GM18498 (cell line): Measurements from ENCODE around the gene CAPN7.
"Not testable (repeated sequence)": the region's sequence is repeated elsewhere in the genome, so short reads cannot be mapped to it uniquely, and the experiment has no call there.

Experiments used
- ATAC-seq: cut with Tn5 transposase; IDR thresholded peaks from one replicate; pipeline ENCODE4 v1.9.1; 2021; ENCODE audit warnings: mild to moderate bottlenecking, moderate library complexity; ENCODE audit not compliant: unreplicated experiment

CAPN7 gene

GRCh38 chr3:15205934-15206661 lies at the start of gene CAPN7:
Gene CAPN7, plus strand, starts transcription at chr3:15206246. Its CDS starts 250 bp downstream, at chr3:15206496.
- ATAC-seq = peak; percentile 91

DNA sequence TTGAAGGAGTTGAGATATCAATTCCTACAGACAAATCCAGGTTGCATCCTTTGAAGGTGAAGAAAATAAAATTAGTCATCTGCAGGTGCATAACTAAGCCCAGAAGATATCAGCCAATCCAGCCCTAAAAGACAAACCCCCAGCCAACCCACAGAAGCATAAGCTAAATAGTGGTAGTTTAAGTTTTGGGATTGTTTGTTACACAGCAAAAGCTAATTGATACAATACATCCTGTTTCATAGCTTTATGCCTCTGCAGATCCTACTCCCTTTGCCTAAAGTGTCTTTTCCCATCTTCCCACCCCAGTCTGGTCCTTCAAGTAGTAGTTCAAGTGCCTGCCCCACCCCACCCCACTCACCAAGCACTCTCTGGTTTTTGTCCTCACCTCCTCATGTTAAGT lies 48.6 kb upstream of the CAPN7 start:
- no peak for ATAC-seq

DNA sequence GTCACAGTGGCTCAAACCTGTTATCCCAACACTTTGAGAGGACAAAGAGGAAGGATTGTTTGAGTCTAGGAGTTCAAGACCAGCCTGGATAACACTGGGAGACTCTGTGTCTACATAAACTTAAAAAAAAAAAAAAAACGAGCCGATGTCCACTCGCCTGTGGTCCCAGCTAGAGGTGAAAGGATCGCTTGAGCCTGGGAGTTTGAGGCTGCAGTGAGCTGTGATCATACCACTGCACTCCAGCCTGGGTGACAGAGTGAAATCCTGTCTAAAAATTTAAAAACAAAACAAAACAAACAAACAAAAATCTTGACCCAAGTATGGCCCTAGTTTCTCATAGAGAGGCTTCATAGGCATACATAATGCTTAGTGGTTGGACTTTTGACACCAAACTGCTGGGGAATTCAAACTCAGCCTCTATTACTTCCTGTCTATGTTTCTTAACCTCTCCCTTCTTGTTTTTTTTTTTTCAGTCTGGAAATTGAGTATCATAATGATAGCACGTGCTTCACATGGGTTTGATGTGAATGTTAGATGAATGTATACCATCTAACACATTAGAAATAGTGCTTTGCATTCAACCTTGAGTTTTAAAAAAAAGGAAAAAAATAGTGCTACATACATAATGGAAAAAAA lies 46.4 kb upstream of the CAPN7 start:
- no peak for ATAC-seq

DNA sequence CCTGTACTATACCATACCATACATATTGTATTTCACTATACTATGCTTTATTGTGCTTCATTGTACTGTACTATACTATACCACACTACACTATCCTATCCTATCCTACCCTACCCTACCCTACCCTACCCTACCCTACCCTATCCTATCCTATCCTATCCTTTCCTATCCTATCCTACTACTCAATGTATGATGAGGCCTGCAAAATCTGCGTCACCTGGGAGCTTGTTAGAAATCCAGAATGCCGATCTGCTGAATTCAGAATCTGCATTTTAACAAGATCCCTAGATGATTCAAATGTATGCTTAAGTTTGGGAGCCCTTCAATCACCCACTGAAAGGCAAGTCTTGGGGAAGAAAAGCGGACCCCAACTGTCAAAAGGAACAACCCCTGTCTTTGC lies 45.4 kb upstream of the CAPN7 start:
- no peak for ATAC-seq

DNA sequence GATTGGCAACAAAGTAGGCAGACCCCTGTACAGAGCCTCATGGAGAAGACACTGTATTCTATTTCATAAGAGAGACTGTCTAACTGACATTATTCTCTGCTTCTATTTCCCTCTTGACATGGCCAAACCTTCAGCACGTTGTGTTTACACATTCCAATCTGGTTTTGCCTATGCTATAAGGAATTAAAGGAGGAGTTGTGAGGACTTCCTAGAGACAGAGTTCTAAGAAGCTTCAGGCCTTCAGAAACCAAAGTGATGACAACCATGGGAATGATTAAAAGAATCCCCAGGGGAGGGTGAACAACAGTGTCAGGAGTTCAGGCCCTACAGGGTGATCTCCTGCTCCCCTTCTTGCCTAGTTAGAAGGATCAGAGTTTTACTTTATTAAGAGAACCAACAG lies 44.9 kb upstream of the CAPN7 start:
- no peak for ATAC-seq

GRCh38 chr3:15163656-15164055 lies 42.4 kb upstream of the CAPN7 start:
- not testable (repeated sequence) for ATAC-seq

- ATAC-seq = no peak
Observed at GRCh38 chr3:15164340-15164739, 41.7 kb upstream of the CAPN7 start.

DNA sequence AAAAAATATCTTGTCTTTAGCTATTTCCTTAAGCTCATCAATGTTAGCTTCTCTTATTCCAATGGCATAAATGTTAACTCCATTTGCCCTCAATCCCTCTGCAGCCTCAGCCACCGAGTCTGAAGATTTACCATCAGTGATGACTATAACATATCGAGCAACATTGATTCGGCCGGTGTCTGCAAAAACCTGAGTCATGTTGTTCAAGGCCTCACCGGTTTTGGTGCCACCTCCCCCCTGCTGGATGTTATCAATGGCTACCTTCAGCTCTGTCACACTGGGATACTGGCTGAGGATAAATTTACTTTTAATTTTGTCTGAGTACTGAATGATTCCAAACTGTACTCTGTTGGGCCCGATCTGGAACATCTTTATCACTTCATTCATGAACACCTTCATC lies 41.0 kb upstream of the CAPN7 start:
- ATAC-seq = no peak

DNA sequence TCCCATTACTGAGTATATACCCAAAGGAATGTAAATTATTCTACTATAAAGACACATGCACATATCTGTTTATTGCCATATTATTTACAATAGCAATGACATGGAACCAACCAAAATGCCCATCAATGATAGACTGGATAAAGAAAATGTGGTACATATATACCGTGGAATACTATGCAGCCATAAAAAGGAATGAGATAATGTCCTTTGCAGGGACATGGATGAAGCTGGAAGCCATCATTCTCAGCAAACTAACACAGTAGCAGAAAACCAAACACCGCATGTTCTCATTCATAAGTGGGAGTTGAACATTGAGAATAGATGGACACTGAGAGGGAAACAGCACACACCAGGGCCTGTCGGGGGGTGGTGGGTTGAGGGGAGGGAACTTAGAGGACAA lies 39.7 kb upstream of the CAPN7 start:
- not testable (repeated sequence) for ATAC-seq

DNA sequence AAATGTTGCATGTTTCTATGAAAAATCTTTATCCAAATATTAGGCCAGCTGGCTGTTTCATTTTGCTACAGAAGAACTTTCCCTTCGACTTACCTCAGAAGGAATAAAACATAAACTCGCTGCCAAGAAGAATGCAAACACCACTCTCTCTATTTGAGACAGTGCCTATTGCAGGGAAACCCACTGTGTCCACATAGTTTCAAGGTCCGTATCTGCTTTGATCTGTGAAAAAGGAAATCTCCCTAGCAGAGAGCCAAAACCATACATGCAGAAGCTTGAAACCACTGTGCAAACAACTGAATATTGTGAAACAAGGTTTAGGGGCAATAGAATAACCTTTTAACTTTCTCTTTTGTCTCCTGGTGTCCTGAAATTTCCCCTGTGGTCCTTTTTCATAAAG lies 35.0 kb upstream of the CAPN7 start:
- peak; percentile 65 for ATAC-seq

GRCh38 chr3:15172806-15173205 lies 33.2 kb upstream of the CAPN7 start:
- ATAC-seq = no peak

GRCh38 chr3:15174953-15175352 lies 31.1 kb upstream of the CAPN7 start:
- no peak for ATAC-seq

GRCh38 chr3:15175605-15176004 lies 30.4 kb upstream of the CAPN7 start:
- no peak for ATAC-seq

- peak; percentile 78 for ATAC-seq
Observed at GRCh38 chr3:15180042-15180611, 25.9 kb upstream of the CAPN7 start.

GRCh38 chr3:15181511-15181910 lies 24.5 kb upstream of the CAPN7 start:
- no peak for ATAC-seq

DNA sequence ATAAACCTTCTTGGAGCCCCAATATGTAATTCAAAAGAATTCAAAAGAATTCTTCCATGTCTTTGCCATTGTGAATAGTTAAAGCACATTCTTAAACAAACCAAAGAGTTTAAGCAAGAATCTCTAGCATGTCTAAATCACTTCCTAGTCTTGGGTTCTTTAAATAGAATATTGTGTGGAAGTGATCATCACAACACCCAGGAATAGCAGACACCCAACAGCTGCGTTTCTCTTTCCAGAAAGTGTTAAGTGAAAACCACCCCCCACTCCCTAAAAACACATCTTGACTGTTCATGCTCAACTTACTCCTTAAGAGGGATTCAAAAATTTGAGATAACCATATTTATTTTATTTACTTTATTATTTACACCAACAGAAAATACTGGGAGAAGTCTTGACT lies 24.1 kb upstream of the CAPN7 start:
- no peak for ATAC-seq

DNA sequence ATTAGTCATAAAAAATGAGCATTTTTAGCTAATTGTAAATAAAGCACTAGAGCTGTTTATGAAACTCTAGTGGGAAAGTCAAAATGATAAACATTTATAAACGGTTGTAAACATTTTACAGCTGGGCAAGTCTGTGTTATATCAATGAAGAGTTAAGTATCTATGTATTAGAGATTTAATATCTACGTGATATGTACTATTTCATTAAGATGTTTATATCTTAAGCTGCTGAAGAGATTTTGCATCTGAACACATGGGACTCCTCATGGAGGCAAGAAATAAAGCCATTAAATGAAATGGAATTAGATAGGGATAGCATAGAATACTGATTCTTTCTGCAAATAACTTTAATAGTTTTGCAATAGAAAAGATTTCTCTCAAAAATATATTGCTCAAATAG lies 23.0 kb upstream of the CAPN7 start:
- ATAC-seq = no peak

GRCh38 chr3:15185404-15185803 lies 20.6 kb upstream of the CAPN7 start:
- no peak for ATAC-seq

DNA sequence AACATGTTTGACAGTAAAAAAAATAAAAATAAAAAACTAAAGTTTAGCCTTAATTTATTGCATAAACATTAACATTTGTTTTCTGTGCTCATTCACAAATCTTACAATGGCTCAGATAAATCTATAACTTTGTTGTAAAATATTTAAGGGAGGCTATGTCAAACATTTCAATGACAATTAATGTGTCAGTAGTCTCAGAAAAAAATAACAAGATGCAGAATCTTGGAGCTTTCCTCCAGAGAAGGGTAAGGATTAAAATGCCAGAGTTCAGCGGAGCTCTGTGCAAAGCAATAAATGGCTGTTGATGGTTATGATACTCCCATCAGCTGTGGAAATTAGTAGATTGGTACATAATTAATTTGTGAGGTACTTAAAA lies 20.0 kb upstream of the CAPN7 start:
- ATAC-seq = no peak

- not testable (repeated sequence) for ATAC-seq
Observed at GRCh38 chr3:15186477-15187164, 19.4 kb upstream of the CAPN7 start.

DNA sequence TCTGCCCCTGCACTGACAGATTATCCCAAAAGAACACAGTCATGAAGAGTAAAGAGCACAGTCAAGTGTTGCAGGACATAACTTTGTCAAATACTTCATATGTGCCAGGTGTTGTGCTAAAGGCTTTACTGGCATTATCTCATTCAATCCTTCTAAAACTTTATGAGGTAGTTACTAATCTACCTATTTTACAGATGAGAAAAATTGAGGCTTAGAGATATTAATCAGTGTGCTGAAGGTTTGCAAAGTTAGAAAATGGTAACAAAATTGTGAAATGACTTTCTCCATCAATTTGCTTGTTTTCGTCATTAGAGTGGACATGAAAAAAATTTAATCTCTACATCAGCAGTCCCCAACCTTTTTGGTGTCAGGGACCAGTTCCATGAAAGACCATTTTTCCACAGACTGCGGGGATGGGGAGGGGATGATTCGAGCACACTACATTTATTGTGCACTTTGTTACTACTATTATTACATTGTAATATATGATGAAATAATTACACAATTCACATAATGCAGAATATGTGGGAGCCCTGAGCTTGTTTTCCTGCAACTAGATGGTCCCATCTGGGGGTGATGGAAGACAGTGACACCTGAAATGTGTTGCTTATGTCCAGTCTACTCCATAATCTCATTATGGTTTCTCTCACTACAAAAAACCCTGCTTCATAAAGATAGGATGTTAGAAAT lies 8.6 kb upstream of the CAPN7 start:
- no peak for ATAC-seq
